Effector CD8-positive, alpha-beta T cell (primary cell): ENCODE results near the gene NAGLU.
A peak's percentile ranks its signal among the peaks of the same experiment; 100 is the strongest.
"Not testable (repeated sequence)": the region's sequence is repeated elsewhere in the genome, so short reads cannot be mapped to it uniquely, and the experiment has no call there.

Source experiments
- DNase-seq: peaks from one replicate; lab custom pipeline; 2025; lab: John Stamatoyannopoulos, UW

The NAGLU gene

GRCh38 chr17:42545755-42546505, 9.9 kb downstream of the NAGLU start:
- DNase-seq, result not testable (repeated sequence)

GRCh38 chr17:42547001-42547461, 11.0 kb downstream of the NAGLU start:
- DNase-seq, result no peak

- no peak for DNase-seq
These were observed 11.6 kb downstream of the NAGLU start for GRCh38 chr17:42547698-42548069.

GRCh38 chr17:42548070-42548837, 12.2 kb downstream of the NAGLU start:
- DNase-seq, result peak; percentile 67

- no peak for DNase-seq
These were observed 13.1 kb downstream of the NAGLU start for GRCh38 chr17:42548993-42549755.

GRCh38 chr17:42552736-42553135, 16.7 kb downstream of the NAGLU start, which contains the start of gene HSD17B1:
Gene HSD17B1 (plus strand): TSS chr17:42552923. CDS start chr17:42552934, 11 bp downstream.
- not testable (repeated sequence) for DNase-seq

DNA sequence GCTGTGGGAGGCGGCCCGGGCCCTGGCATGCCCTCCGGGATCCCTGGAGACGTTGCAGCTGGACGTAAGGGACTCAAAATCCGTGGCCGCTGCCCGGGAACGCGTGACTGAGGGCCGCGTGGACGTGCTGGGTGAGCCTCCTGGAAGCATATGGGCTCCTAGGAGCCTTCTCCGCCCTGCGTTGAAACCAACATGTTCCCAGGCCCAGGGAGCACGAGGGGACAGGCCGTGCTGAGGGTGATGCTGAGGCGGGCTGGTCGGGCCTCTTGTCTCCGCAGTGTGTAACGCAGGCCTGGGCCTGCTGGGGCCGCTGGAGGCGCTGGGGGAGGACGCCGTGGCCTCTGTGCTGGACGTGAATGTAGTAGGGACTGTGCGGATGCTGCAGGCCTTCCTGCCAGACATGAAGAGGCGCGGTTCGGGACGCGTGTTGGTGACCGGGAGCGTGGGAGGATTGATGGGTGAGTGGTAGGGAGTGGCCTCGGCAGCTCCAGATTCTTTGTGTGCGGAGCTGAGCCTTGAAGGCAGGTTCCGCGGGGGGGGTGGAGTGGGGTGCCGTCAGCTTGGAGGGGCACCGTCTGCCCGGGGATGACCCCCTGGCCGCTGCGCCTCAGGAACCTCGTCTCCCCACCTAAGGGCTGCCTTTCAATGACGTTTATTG, 17.2 kb downstream of the NAGLU start:
- DNase-seq, result no peak

DNA sequence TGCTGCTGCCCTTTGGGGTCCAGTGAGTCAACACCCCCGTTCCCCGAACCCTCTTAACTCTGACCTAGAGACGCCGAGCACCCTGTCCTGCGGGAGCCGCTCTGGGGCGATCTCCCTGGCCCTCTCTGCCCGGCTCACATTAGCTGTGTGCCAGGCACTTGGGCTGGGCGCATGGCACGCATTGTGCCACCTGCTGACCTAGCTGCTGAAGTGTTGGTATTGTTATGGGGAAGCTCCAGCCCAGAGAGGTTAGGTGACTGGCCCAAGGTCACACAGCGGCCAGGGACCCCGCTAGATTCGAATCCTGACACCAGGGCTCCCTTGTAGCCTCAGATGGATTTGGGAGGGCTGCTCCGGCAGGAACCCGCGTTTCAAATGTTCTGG, 17.8 kb downstream of the NAGLU start:
- DNase-seq, result no peak

GRCh38 chr17:42554250-42555121, 18.4 kb downstream of the NAGLU start:
- peak; percentile 55 for DNase-seq

DNA sequence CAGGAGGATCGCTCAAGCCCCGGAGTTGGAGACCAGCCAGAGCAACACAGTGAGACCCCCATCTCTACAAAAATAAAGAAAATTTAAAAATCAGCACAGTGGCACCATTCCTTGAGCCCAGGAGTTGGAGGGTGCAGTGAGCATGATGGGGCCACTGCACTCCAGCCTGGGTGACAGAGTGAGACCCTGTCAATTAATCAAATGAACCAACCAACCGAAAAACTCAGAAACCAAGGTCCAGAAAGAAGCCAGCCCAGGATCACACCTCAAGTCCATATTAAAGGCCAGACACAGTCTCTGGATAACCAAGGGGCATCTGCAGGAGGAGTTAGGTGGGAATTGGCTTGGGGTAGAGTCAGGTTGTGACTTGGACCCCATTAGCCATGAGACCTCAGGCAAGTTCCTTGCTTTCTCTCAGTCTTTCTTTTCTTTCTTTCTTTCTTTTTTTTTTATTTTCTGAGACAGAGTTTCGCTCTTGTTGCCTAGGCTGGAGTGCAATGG, 19.1 kb downstream of the NAGLU start:
- DNase-seq, result no peak

DNA sequence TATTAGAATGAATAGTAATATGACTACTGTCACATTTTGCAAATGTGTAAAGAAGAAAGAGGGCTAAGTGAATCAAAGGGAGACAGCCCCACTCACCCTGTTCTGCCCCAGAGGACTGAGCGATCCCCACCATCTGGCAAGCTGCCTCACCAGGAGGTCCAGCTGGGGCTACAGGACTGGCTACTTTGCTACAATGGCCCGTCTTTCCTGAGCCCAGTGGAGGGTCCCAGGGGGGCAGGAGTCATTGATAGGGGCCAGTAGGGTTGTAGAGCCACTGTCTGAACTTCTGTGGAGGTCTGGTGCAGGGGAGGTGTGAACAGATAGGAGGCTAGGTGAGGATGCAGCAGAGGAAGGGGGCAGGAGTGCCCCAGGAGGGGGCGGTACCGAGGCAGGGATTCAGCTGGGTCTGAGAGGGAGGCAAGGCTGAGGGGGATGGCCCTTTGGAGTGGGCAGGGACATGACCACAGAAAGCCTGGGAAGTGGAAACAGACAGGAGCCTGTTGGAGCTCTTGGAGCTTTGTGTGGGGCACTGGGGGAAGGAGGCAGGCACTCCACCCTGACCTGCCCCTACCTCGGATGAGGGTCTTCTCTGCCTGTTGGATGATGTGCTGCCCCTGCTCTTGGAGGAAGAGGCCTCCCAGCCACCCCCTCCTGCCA, 20.0 kb downstream of the NAGLU start:
- DNase-seq, result not testable (repeated sequence)

GRCh38 chr17:42559075-42559474, 23.0 kb downstream of the NAGLU start:
- DNase-seq, result no peak

DNA sequence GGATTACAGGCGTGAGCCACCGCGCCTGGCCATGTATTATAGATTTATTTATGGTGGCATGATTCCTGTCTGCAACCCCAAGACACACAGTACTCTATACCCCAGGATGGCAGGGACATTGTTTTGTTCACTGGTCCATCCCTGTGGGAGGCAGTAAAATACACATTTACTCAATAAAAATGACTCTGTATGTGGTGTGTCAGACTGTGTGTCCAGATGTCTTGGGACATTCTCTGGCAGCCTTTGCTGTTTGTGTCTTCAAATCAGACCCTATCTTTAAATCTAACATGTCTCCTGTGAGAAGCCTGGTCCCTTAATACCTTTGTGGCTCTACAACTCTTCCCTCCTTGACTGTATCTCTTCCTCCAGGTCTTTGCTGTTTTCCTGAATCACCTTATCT, 24.2 kb downstream of the NAGLU start:
- no peak for DNase-seq

GRCh38 chr17:42561897-42562387, 25.9 kb downstream of the NAGLU start, which contains the start of gene COASY:
Gene COASY (plus strand): TSS chr17:42562148. CDS start chr17:42562623, 475 bp downstream.
- peak; percentile 82 for DNase-seq

DNA sequence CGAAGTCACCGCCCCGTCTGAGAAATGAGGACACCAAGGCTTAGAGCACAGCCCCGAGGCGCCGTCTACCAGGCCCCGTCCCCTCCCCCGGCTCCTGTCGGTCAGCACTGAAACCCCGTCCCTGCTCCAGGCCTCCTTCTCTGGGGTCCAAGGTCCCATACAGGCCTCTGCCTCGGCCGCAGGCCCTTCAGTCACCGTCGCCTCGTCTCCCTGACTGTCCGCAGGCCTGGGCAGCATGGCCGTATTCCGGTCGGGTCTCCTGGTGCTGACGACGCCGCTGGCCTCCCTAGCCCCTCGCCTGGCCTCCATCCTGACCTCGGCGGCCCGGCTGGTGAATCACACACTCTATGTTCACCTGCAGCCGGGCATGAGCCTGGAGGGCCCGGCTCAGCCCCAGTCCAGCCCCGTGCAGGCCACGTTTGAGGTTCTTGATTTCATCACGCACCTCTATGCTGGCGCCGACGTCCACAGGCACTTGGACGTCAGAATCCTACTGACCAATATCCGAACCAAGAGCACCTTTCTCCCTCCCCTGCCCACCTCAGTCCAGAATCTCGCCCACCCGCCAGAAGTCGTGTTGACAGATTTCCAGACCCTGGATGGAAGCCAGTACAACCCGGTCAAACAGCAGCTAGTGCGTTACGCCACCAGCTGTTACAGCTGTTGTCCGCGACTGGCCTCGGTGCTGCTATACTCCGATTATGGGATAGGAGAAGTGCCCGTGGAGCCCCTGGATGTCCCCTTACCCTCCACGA, 26.5 kb downstream of the NAGLU start:
- DNase-seq, result no peak

- DNase-seq, result no peak
These were observed 27.1 kb downstream of the NAGLU start for GRCh38 chr17:42563143-42563509.

DNA sequence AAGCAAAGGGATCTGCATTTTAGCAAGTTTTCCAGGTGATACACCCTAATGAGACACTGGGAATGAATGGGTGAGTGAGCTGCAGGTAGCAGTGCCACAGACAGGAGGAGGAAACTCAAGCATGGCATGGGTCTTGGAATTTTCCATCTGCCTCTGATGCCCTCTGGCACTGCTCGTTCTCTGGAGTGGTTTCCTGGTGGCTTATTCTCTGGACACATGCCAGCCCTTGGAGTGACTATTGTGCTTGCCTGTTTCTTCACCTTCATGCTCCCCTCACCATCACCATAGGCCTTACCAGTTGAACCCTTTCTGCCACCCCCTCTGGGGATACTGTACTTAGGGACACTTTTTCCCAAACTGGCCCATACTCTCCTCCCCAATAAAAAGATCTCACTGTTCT, 27.5 kb downstream of the NAGLU start:
- no peak for DNase-seq

DNA sequence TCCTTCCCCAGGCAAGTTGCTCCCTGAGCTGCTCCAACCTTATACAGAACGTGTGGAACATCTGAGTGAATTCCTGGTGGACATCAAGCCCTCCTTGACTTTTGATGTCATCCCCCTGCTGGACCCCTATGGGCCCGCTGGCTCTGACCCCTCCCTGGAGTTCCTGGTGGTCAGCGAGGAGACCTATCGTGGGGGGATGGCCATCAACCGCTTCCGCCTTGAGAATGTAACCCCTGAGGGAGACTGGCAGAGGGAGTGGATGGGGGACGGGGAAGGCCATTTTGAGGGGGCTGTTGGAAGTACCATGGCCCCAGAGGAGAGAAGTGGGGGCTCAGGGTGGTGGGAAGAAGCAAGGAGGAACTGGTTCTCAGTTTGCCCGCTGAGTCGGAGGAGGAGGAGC, 27.9 kb downstream of the NAGLU start:
- DNase-seq, result no peak
